Lower leg skin (tissue), 4 donors: ENCODE results near the gene TYMS. TPM values are rescaled to one million over a fixed set of nuclear protein-coding genes. Genes with fewer than 3 reads are reported as not detected.
A peak's percentile ranks its signal among the peaks of the same experiment; 100 is the strongest.

Source experiments
- DNase-seq, 2 donors: peaks; one replicate each; pipeline ENCODE4 v3.0.0-alpha.2; 2019; ENCODE audit warnings: low spot score in 2 of 2
- H3K4me3 ChIP-seq: fragments of 200-600 bp; sonication (generic); 2 replicates; pipeline ENCODE4 v1.5.1; 2017; ENCODE audit warnings: mild to moderate bottlenecking, low read depth; ENCODE audit not compliant: poor library complexity, severe bottlenecking
- POLR2A ChIP-seq, 2 donors: fragments of 450-650 bp; IDR thresholded peaks; one replicate each; pipeline ENCODE4 v1.6.1; 2016 to 2017; ENCODE audit warnings: antibody characterized with exemption in 2 of 2, mild to moderate bottlenecking in 1 of 2, moderate library complexity in 1 of 2
- WGBS, 2 donors: methylation state at CpG; one replicate each; pipeline ENCODE4 v1.1.5; 2018; 5-methylcytosine and 5-hydroxymethylcytosine counted together
- intact Hi-C: fragments of 100-400 bp; cut with DNase I; formaldehyde crosslinking; loops from one replicate; pipeline ENCODE4 v1.15.0; 2023; ENCODE audit warnings: low total_unique reads
- total RNA-seq, 4 donors: library from RNA; depleted of rRNA; stranded (reverse); fragments of >200 nt; gene quantifications; one replicate each; pipeline ENCODE4 v1.1.0, GENCODE V29; 2016
- TF ChIP-seq, protein P1 (sequence below), 3 donors: fragments of 450-650 bp; IDR thresholded peaks; one replicate each; pipeline ENCODE4 v1.5.1; 2016; ENCODE audit warnings: antibody characterized with exemption in 3 of 3, mild to moderate bottlenecking in 3 of 3, moderate library complexity in 2 of 3

Gene TYMS
- total RNA-seq, 4 donors from 2014 or later = 0.57 to 9.9 (median 2.5) TPM

DNA sequence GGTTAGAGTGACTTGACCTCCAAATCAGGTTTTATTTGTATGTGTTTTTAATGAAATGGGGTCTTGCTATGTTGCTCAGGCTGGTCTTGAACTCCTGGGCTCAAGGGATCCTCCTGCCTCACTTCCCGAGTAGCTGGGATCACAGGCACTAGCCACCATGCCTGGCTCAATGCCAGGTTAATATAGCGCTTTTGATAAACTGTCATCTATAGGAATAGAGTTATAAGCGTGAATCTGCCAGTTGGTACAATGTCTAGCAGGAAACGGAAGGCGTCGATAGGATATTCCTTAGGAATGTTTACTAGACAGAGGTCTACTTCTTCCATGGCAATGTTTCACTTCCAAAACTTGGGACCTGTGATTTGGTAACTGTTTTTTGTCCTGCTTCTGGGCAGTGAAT is 35.2 kb upstream of the TYMS start:
- TF ChIP-seq, protein P1, sequence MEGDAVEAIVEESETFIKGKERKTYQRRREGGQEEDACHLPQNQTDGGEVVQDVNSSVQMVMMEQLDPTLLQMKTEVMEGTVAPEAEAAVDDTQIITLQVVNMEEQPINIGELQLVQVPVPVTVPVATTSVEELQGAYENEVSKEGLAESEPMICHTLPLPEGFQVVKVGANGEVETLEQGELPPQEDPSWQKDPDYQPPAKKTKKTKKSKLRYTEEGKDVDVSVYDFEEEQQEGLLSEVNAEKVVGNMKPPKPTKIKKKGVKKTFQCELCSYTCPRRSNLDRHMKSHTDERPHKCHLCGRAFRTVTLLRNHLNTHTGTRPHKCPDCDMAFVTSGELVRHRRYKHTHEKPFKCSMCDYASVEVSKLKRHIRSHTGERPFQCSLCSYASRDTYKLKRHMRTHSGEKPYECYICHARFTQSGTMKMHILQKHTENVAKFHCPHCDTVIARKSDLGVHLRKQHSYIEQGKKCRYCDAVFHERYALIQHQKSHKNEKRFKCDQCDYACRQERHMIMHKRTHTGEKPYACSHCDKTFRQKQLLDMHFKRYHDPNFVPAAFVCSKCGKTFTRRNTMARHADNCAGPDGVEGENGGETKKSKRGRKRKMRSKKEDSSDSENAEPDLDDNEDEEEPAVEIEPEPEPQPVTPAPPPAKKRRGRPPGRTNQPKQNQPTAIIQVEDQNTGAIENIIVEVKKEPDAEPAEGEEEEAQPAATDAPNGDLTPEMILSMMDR (IDR thresholded peaks at IDR 0.05) = no peak
- no peak for TF ChIP-seq POLR2A (IDR thresholded peaks at IDR 0.05)
- DNase-seq = no peak
- intact Hi-C loops = no loop called here
- WGBS, 2 donors = 82 to 85% methylated on average over 6 of the region's 6 CpGs
- H3K4me3 ChIP-seq = no peak overlapping the region

DNA sequence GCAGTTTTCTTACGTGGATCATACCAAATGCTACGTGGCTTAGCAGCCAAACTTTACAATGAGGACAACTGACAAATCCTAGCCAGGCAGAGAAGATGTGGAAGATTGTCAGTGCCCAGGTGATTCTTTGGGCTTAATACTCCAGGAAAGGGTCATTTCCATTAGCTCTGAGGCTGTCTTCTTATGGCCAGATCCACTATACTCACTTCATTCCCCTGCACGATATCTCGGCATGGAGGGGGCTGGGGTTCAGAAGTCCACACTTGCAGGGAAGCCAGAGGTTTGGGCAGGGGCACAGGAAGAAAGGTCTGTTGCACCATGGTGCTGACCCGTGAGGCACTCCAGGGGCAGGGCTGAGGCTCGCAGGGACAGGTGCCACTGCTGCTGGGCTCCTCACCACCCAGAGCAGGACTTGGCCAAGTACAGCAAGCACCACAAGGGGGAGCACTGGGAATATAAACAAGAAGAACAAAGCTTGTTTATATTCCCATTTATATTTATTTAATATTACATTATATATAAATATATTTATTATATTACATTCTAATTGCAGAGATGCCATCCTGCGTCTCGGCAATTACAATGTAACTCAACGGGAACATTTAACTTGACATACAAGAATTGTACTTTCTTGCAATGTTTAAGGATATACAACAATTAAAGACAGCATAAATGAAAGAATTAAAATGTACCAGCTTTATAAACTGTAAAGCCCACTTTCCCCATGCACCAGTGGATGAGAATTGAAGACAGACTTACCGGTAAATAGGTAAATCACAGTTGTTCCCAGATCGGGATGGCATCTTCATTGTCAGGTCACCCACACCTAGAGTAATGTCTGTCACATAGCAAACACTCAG is 33.5 kb upstream of the TYMS start:
- no peak for TF ChIP-seq POLR2A (IDR thresholded peaks at IDR 0.05)
- TF ChIP-seq, protein P1 (IDR thresholded peaks at IDR 0.05) = no peak
- WGBS, 2 donors = 62 to 65% methylated on average over 11 of the region's 11 CpGs
- DNase-seq = peak; percentile 60 to 89
- intact Hi-C loops = no loop called here
- H3K4me3 ChIP-seq = no peak overlapping the region

DNA sequence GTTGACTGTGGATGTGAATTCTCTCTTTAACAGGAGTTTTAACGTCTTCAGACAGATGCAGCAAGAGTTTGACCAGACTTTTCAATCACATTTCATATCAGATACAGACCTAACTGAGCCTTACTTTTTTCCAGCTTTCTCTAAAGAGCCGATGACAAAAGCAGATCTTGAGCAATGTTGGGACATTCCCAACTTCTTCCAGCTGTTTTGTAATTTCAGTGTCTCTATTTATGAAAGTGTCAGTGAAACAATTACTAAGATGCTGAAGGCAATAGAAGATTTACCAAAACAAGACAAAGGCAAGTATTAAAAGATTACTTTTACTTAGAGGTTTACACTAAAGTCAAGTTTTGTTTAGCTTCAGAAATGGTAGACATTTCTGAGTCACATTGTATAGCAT is 30.2 kb upstream of the TYMS start:
- no peak for DNase-seq
- intact Hi-C loops = no loop called here
- TF ChIP-seq POLR2A (IDR thresholded peaks at IDR 0.05) = no peak
- TF ChIP-seq, protein P1 (IDR thresholded peaks at IDR 0.05) = no peak
- H3K4me3 ChIP-seq = no peak overlapping the region
- WGBS, 2 donors = 67 to 69% methylated on average over 2 of the region's 2 CpGs

DNA sequence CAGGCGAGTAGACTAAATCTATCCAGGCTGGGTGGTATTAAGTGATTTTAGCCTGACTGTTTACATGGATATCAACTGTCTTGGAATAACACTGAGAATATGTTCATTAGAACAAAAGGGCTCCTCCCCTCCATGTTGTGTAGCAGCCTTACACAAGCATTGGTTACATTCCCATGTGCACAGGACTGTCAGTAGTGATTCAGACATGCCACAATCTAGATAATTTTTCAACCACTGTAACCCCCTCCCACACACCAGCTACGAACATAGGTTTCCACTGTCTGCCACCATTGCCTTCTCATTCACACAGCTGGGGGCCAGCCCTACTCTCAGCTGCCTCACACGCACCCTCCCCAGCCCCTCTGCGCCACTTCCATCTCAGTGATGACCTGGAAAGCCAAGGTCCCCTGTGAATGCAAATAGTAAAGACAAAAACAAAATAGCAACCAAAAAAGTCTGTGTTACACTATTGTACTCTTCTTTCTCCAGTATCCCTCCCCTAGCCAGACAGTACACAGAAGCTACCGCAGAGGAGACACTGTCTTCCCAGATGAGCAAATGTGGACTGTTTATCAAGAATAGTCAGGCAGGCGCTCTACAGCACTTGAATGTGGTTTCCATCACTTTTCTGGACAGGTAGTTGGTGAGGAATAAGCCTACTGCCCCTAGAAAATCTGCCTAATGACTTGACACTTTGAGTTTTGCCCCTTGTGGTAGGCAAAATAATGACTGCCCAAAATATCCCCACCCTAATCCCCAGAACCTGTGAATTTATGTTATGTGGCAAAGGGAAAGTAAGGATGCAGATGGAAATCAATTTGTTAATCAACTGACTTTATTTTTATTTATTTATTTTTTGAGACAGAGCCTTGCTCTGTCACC is 27.9 kb upstream of the TYMS start:
- intact Hi-C loops = no loop called here
- 90 to 93% methylated on average over 6 of the region's 6 CpGs for WGBS, 2 donors
- DNase-seq = no peak
- H3K4me3 ChIP-seq = no peak overlapping the region
- TF ChIP-seq POLR2A (IDR thresholded peaks at IDR 0.05) = no peak
- TF ChIP-seq, protein P1 (IDR thresholded peaks at IDR 0.05) = no peak

DNA sequence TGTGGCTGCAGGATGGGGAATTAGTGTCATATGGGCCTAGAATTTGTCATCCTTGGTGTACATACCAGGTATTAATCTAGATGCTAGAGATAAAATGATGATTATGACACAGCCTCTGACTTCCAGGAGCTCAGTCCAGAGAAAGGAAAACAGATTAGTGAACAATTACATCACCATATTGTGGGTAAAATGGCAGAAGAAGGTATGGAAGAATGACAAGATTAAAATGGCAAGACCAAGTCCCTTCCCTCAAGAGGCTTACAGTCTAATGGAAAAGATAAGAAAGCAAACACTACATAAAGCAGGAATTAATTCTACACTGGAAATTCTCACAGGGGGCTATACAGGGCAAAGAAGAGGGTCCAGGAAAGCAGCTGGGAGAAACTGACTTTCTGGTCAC is 25.9 kb upstream of the TYMS start:
- intact Hi-C loops = no loop called here
- TF ChIP-seq, protein P1 (IDR thresholded peaks at IDR 0.05) = no peak
- TF ChIP-seq POLR2A (IDR thresholded peaks at IDR 0.05) = no peak
- no peak overlapping the region for H3K4me3 ChIP-seq
- no peak for DNase-seq
